H9 (cell line): ENCODE data around the gene SPP1. TPM values are rescaled to one million over a fixed set of nuclear protein-coding genes. Genes with fewer than 3 reads are reported as not detected.

Experiments used
- DNase-seq: peaks from one replicate; pipeline ENCODE4 v3.0.0-alpha.2; 2017
- H2AFZ ChIP-seq: one replicate; pipeline ENCODE4 v1.6.1; 2013; ENCODE audit warnings: mild to moderate bottlenecking, low read length, control low read depth, moderate library complexity
- H2AK5ac ChIP-seq: 2 replicates; pipeline ENCODE4 v1.6.1; 2013; ENCODE audit warnings: low read length, control low read depth, mixed read lengths; ENCODE audit not compliant: insufficient read length
- H2BK120ac ChIP-seq: one replicate; pipeline ENCODE4 v1.6.1; 2013; ENCODE audit warnings: low read depth, mild to moderate bottlenecking, low read length, control low read depth, inconsistent platforms; ENCODE audit not compliant: poor library complexity, severe bottlenecking
- H2BK12ac ChIP-seq: 2 replicates; pipeline ENCODE4 v1.6.1; 2013; ENCODE audit warnings: low read length, control low read depth, mixed read lengths, low read depth; ENCODE audit not compliant: insufficient read length
- H2BK15ac ChIP-seq: 2 replicates; pipeline ENCODE4 v1.6.1; 2013; ENCODE audit warnings: low read depth, low read length, control low read depth
- H2BK20ac ChIP-seq: one replicate; pipeline ENCODE4 v1.6.1; 2013; ENCODE audit warnings: low read depth, mild to moderate bottlenecking, low read length, control low read depth, inconsistent platforms; ENCODE audit not compliant: poor library complexity, severe bottlenecking
- H2BK5ac ChIP-seq: 2 replicates; pipeline ENCODE4 v1.6.1; 2013; ENCODE audit warnings: low read length, control low read depth, mixed read lengths; ENCODE audit not compliant: insufficient read length
- H3K14ac ChIP-seq: 2 replicates; pipeline ENCODE4 v1.6.1; 2013; ENCODE audit warnings: low read length, control low read depth; ENCODE audit not compliant: insufficient read depth
- H3K18ac ChIP-seq: 2 replicates; pipeline ENCODE4 v1.6.1; 2013; ENCODE audit warnings: low read depth, mild to moderate bottlenecking, mixed read lengths, low read length, control low read depth; ENCODE audit not compliant: insufficient read length
- H3K23ac ChIP-seq: 2 replicates; pipeline ENCODE4 v1.6.1; 2013; ENCODE audit warnings: low read length, control low read depth, mixed read lengths, low read depth; ENCODE audit not compliant: insufficient read length
- H3K23me2 ChIP-seq: 2 replicates; pipeline ENCODE4 v1.6.1; 2013; ENCODE audit warnings: low read depth, mild to moderate bottlenecking, mixed read lengths, low read length, control low read depth; ENCODE audit not compliant: insufficient read length, poor library complexity, severe bottlenecking
- H3K27ac ChIP-seq: 2 replicates; pipeline ENCODE4 v1.5.1; 2013; ENCODE audit warnings: low read length, control low read depth, mixed read lengths, low read depth; ENCODE audit not compliant: insufficient read length
- H3K27me3 ChIP-seq: 2 replicates; pipeline ENCODE4 v1.6.1; 2013; ENCODE audit warnings: low read length, control low read depth, inconsistent platforms; ENCODE audit not compliant: insufficient read depth
- H3K4ac ChIP-seq: 2 replicates; pipeline ENCODE4 v1.6.1; 2013; ENCODE audit warnings: low read depth, mild to moderate bottlenecking, control low read depth, inconsistent platforms, low read length, moderate library complexity
- H3K4me1 ChIP-seq: 2 replicates; pipeline ENCODE4 v1.6.1; 2013; ENCODE audit warnings: low read length, control low read depth, inconsistent platforms; ENCODE audit not compliant: insufficient read depth
- H3K4me2 ChIP-seq: 2 replicates; pipeline ENCODE4 v1.6.1; 2013; ENCODE audit warnings: low read length, control low read depth, mixed read lengths; ENCODE audit not compliant: insufficient read length, insufficient read depth
- H3K56ac ChIP-seq: 2 replicates; pipeline ENCODE4 v1.6.1; 2013; ENCODE audit warnings: low read depth, mild to moderate bottlenecking, mixed read lengths, low read length, control low read depth; ENCODE audit not compliant: insufficient read length
- H3K79me1 ChIP-seq: 2 replicates; pipeline ENCODE4 v1.6.1; 2013; ENCODE audit warnings: low read depth, mild to moderate bottlenecking, moderate library complexity, low read length, control low read depth, inconsistent platforms; ENCODE audit not compliant: insufficient read depth, poor library complexity, severe bottlenecking
- H3K79me2 ChIP-seq: 2 replicates; pipeline ENCODE4 v1.6.1; 2013; ENCODE audit warnings: low read length, control low read depth, inconsistent platforms; ENCODE audit not compliant: insufficient read depth
- H3K9ac ChIP-seq: 2 replicates; pipeline ENCODE4 v1.6.1; 2013; ENCODE audit warnings: low read length, control low read depth, mixed read lengths; ENCODE audit not compliant: insufficient read length; ENCODE audit errors: extremely low read depth
- H3K9me3 ChIP-seq: one replicate; pipeline ENCODE4 v1.6.1; 2013; ENCODE audit warnings: low read depth, low read length, inconsistent platforms; ENCODE audit not compliant: control insufficient read depth
- H3T11ph ChIP-seq: one replicate; pipeline ENCODE4 v1.6.1; 2013; ENCODE audit warnings: mild to moderate bottlenecking, low read length, control low read depth, inconsistent platforms
- H4K20me1 ChIP-seq: one replicate; pipeline ENCODE4 v1.6.1; 2013; ENCODE audit not compliant: control insufficient read depth, insufficient read length, insufficient read depth
- H4K5ac ChIP-seq: 2 replicates; pipeline ENCODE4 v1.6.1; 2013; ENCODE audit warnings: low read depth, mild to moderate bottlenecking, mixed read lengths, low read length, control low read depth; ENCODE audit not compliant: insufficient read length
- H4K8ac ChIP-seq: replicated peaks from 2 replicates; pipeline ENCODE4 v1.6.1; 2013; ENCODE audit warnings: low read length, control low read depth, mixed read lengths, low read depth; ENCODE audit not compliant: insufficient read length
- H4K91ac ChIP-seq: 2 replicates; pipeline ENCODE4 v1.6.1; 2013; ENCODE audit warnings: low read depth, mild to moderate bottlenecking, moderate library complexity, mixed read lengths, low read length, control low read depth; ENCODE audit not compliant: insufficient read length
- H3K27ac Mint-ChIP-seq, 3 experiments: 2 replicates in 2 of 3; 3 replicates in 1 of 3; pipeline ENCODE4 v1.8.0; 2020 to 2021; ENCODE audit warnings: mixed read lengths in 3 of 3, mild to moderate bottlenecking in 1 of 3, moderate library complexity in 1 of 3
- H3K27me3 Mint-ChIP-seq: 2 replicates; pipeline ENCODE4 v1.8.0; 2021; ENCODE audit warnings: low read depth, mild to moderate bottlenecking, moderate library complexity, mixed read lengths
- H3K36me3 Mint-ChIP-seq, 3 experiments: 2 replicates in 2 of 3; 3 replicates in 1 of 3; pipeline ENCODE4 v1.8.0; 2020 to 2021; ENCODE audit warnings: low read depth in 3 of 3, mixed read lengths in 3 of 3; ENCODE audit not compliant: insufficient read depth in 1 of 3
- H3K4me1 Mint-ChIP-seq, 2 experiments: 2 replicates each; pipeline ENCODE4 v1.8.0; 2020; ENCODE audit warnings: mixed read lengths in 2 of 2
- H3K4me3 Mint-ChIP-seq, 2 experiments: 2 replicates in 1 of 2; 3 replicates in 1 of 2; pipeline ENCODE4 v1.8.0; 2020 to 2021; ENCODE audit warnings: mild to moderate bottlenecking in 2 of 2, mixed read lengths in 2 of 2, moderate library complexity in 1 of 2
- H3K9me3 Mint-ChIP-seq, 2 experiments: 2 replicates in 1 of 2; 3 replicates in 1 of 2; pipeline ENCODE4 v1.8.0; 2020; ENCODE audit warnings: mild to moderate bottlenecking in 2 of 2, mixed read lengths in 2 of 2, moderate library complexity in 1 of 2
- WGBS: extraction: QIAGEN DNeasy Blood & Tissue Kit; methylation state at CpG from one replicate; pipeline ENCODE4 v1.1.7; 2013; ENCODE audit warnings: missing lambda C conversion rate, low lambda C conversion rate, mixed read lengths; ENCODE audit not compliant: insufficient read length; ENCODE audit errors: extremely low coverage; 5-methylcytosine and 5-hydroxymethylcytosine counted together
- total RNA-seq: library from RNA; stranded (reverse); gene quantifications from 2 replicates; pipeline ENCODE4 v1.2.1, GENCODE V29; 2021
- TF ChIP-seq, protein P1 (sequence below): fragments of 200-600 bp; sonication (generic); conservative IDR thresholded peaks from 3 replicates; pipeline ENCODE4 v1.8.0; 2021; ENCODE audit warnings: antibody characterized with exemption, mild to moderate bottlenecking

The SPP1 gene
- total RNA-seq, 1 experiment from 2014 or later = 13.2 TPM

DNA sequence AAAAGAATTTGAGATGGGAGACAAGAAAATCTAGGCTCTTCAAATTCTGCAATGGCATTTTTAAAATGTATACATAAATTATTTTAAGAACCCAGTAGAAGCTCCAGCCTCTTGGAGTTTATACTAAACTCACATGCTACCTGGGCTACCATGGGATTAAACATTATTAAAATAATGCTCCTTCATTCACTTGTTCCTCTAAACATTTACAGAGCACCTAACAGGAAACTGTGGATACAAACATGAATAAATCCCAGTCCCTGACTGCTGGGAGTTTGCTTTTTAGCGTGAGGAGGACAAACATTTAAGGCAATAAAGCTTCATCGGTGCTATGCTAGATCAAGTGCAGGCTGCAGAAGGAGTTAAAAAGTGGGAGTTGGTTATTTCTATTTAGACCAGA lies 5.4 kb upstream of the SPP1 start:
- H3K23ac ChIP-seq = no peak overlapping the region
- H4K91ac ChIP-seq = no peak overlapping the region
- Mint-ChIP-seq H3K36me3 (no peaks in the 10 kb centered on the region), H3K27me3 (peaks cover 2% of the 10 kb centered on the region; the same call in 1 of the 2 replicates), H3K27ac (no peak overlapping the region), H3K4me1 (peaks cover 22 to 25% of the 10 kb centered on the region in 2 experiments), H3K9me3 (no peaks in the 10 kb centered on the region), H3K4me3 (no peak overlapping the region)
- H3K14ac ChIP-seq = no peak overlapping the region
- H2BK20ac ChIP-seq = no peak overlapping the region
- H3K4me1 ChIP-seq = peaks cover 3% of the 10 kb centered on the region; the same call in 1 of the 2 replicates
- H3K9me3 ChIP-seq = no peaks in the 10 kb centered on the region
- H2BK15ac ChIP-seq = no peak overlapping the region
- no peak overlapping the region for H3T11ph ChIP-seq
- H3K79me1 ChIP-seq = no peaks in the 10 kb centered on the region
- no peak for DNase-seq
- H2BK5ac ChIP-seq = no peak overlapping the region
- TF ChIP-seq, protein P1, sequence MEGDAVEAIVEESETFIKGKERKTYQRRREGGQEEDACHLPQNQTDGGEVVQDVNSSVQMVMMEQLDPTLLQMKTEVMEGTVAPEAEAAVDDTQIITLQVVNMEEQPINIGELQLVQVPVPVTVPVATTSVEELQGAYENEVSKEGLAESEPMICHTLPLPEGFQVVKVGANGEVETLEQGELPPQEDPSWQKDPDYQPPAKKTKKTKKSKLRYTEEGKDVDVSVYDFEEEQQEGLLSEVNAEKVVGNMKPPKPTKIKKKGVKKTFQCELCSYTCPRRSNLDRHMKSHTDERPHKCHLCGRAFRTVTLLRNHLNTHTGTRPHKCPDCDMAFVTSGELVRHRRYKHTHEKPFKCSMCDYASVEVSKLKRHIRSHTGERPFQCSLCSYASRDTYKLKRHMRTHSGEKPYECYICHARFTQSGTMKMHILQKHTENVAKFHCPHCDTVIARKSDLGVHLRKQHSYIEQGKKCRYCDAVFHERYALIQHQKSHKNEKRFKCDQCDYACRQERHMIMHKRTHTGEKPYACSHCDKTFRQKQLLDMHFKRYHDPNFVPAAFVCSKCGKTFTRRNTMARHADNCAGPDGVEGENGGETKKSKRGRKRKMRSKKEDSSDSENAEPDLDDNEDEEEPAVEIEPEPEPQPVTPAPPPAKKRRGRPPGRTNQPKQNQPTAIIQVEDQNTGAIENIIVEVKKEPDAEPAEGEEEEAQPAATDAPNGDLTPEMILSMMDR = no peak
- no peak overlapping the region for H2BK12ac ChIP-seq
- H3K4me2 ChIP-seq = no peak overlapping the region
- H3K79me2 ChIP-seq = no peaks in the 10 kb centered on the region
- no peak overlapping the region for H4K5ac ChIP-seq
- no peaks in the 10 kb centered on the region for H3K27me3 ChIP-seq
- H3K23me2 ChIP-seq = peaks cover 4% of the 10 kb centered on the region
- no peak overlapping the region for H2BK120ac ChIP-seq
- H4K8ac ChIP-seq = no peak overlapping the region
- no peak overlapping the region for H3K9ac ChIP-seq
- H3K4ac ChIP-seq = no peak overlapping the region
- H3K18ac ChIP-seq = no peak overlapping the region
- no peak overlapping the region for H3K27ac ChIP-seq
- H2AFZ ChIP-seq = no peak overlapping the region
- no peak overlapping the region for H3K56ac ChIP-seq
- H2AK5ac ChIP-seq = no peak overlapping the region
- no CpG with 5 or more reads among the region's 2 CpGs for WGBS
- no peaks in the 10 kb centered on the region for H4K20me1 ChIP-seq
